ENCODE measurements around the gene LYZL6. TPM values are rescaled to one million over a fixed set of nuclear protein-coding genes. Genes with fewer than 3 reads are reported as not detected.

LYZL6 gene, protein sequence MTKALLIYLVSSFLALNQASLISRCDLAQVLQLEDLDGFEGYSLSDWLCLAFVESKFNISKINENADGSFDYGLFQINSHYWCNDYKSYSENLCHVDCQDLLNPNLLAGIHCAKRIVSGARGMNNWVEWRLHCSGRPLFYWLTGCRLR
- not detected for total RNA-seq
- long read RNA-seq: 0 reads

DNA sequence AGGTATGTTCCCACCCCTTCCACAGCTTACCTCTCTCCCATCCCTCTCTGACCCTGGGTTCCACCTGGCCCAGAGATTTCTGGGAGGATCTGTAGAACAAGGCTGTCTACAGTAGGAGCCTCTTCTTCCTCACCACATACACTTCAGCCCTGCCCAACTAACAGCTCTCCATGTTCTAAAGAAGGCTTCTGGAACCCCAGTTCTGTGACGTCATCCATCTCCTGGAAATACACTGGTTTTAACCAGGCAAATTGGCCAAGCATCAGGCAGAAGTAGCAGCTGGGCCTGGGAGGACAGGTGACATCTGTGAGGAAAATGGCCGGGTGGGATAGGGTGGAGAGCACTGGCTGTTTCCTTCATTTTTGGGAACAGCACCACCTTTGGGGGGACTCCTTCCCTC, at the start of gene LYZL6:
Gene LYZL6, minus strand, starts transcription at position 177 of the 400 bp plus-strand sequence. CDS start 4,357 bp downstream, outside the sequence.
- ATAC-seq (no peak), DNase-seq (no peak)
- intact Hi-C loops (cut with DNase I): no loop called here

DNA sequence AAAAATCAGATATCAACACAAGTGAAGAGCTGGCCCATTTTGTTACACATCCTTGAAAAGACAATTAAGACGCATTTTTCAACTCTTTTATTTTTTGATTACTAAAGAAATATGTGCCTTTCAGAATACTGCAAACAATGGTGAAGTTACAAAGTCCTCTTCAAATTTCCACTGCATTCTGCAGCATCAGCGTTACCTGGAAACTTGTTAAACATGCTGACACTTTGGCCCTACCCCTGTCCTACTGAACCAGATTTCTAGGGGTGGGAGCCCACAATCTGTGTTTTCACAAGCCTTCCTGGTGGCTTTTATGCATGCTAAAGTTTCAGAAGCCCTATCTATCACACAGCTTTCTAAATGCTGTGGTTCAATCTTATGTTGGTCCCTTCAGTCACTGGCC, 47.6 kb upstream of the LYZL6 start:
- ATAC-seq (no peak), DNase-seq (no peak)
- intact Hi-C loops (cut with DNase I): no loop called here

GRCh38 chr17:35988164-35988563, 44.7 kb upstream of the LYZL6 start:
- intact Hi-C loops (cut with DNase I): loop anchor here in 1 of 2 donors (10.0 kb wide), 1 partner anchor 477 kb away; no protein-coding TSS in a partner anchor
- ATAC-seq (no peak), DNase-seq (no peak)

GRCh38 chr17:35986643-35987042, 43.1 kb upstream of the LYZL6 start, which contains the start of gene CCL14:
Gene CCL14, minus strand, starts transcription at chr17:35986729. Its CDS starts 80 bp downstream, at chr17:35986649.
- no peak for DNase-seq
- intact Hi-C loops (cut with DNase I): loop anchor here in 1 of 2 donors (10.0 kb wide), 1 partner anchor 478 kb away; no protein-coding TSS in a partner anchor
- peak in 1 of 2 donors; percentile 74 for ATAC-seq

- DNase-seq (no peak), ATAC-seq (no peak)
- intact Hi-C loops (cut with DNase I): loop anchor here in 1 of 2 donors (10.0 kb wide), 1 partner anchor 481 kb away; no protein-coding TSS in a partner anchor
Measured at GRCh38 chr17:35984140-35984539, 40.6 kb upstream of the LYZL6 start.

- ATAC-seq (no peak), DNase-seq (no peak)
- intact Hi-C loops (cut with DNase I): loop anchor here in 1 of 2 donors (10.0 kb wide), 1 partner anchor 482 kb away; no protein-coding TSS in a partner anchor
Measured at GRCh38 chr17:35982409-35983191, 39.1 kb upstream of the LYZL6 start.

- intact Hi-C loops (cut with DNase I): loop anchor here in 1 of 2 donors (10.0 kb wide), 1 partner anchor 483 kb away; no protein-coding TSS in a partner anchor
- DNase-seq: no peak
- ATAC-seq: no peak
Measured at GRCh38 chr17:35981908-35982330, 38.4 kb upstream of the LYZL6 start.

DNA sequence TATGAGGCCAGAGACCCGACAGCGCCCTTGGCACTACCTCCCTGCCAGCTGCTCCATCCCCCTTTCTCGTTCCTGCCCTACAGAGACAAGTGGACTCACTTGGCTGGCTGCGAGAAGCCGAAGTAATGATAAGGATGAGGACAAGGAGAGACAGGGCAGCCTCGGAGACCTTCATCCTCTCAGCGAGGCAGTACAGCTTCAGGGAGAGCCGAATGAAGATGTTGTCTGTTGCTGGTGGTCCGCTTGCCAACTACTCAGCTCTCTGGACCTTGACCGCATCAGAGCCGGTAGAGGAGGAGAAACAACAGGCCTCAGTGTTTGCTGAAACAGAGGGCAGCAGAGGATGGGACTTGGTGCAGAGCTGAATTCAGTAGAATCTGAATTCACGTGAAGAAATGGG, 37.7 kb upstream of the LYZL6 start, which contains the start of gene CCL16:
Gene CCL16, minus strand, starts transcription at position 252 of the 400 bp plus-strand sequence. Its CDS starts 77 bp downstream, at position 175.
- intact Hi-C loops (cut with DNase I): loop anchor here in 1 of 2 donors (10.0 kb wide), 1 partner anchor 484 kb away; no protein-coding TSS in a partner anchor
- DNase-seq: no peak
- no peak for ATAC-seq

GRCh38 chr17:35978346-35978745, 34.8 kb upstream of the LYZL6 start:
- intact Hi-C loops (cut with DNase I): no loop called here
- no peak for ATAC-seq

GRCh38 chr17:35977509-35977908, 34.0 kb upstream of the LYZL6 start:
- intact Hi-C loops (cut with DNase I): no loop called here
- no peak for DNase-seq
- ATAC-seq: no peak

More at GRCh38 chr17:35978346-35978745, 34.8 kb upstream of the LYZL6 start:
- DNase-seq: no peak

DNA sequence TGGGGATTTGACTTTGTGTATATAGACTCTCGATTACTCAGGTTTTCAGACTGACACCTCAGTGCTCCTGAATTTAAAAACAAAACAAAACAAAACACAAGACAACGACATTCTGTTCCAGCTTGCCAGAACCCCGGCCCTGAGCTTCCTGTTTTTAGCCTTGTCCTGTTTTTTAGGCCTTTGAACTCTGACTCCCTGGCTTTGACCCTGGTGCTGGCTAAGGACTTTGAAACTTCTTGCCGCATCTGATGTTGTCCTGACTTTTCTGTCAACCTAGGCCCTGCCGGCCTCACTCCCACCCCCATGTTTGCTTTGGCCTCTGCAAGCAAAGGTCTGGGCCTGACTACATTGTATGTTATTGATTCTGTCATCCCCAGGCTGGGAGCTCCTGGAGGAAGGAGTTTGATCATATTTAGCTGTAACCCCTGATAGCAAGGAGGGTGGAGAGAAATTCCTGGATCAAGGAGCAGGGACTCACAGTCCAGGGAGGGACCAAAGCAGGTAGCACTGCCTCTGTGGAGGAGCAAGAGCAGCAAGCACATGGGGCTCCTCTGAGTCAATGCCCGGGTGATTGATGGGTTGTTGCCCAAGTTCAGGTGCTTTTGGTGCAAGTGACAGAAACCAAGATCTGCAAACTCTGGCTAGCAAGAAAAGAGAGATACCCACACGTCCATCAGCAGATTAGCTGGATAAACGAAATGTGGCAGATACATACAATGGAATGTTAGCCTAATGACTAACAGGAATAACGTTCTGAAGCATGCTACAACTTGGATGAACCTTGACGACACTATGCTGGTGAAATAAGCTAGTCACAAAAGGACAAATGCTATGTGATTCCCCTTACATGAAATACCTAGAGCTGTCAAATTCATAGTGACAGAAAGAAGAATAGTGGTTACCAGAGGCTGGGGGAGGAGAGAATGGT, 30.1 kb upstream of the LYZL6 start:
- intact Hi-C loops (cut with DNase I): loop anchor here in 1 of 2 donors (5.0 kb wide), 1 partner anchor 99 kb away; no protein-coding TSS in a partner anchor
- peak; percentile 29 for DNase-seq
- ATAC-seq: peak in 1 of 2 donors; percentile 19

GRCh38 chr17:35972945-35973332, 29.4 kb upstream of the LYZL6 start:
- intact Hi-C loops (cut with DNase I): loop anchor here in 1 of 2 donors (5.0 kb wide), 1 partner anchor 99 kb away; no protein-coding TSS in a partner anchor

GRCh38 chr17:35972535-35972934, 29.0 kb upstream of the LYZL6 start:
- no peak for DNase-seq
- ATAC-seq: no peak
- intact Hi-C loops (cut with DNase I): loop anchor here in 1 of 2 donors (5.0 kb wide), 1 partner anchor 100 kb away; no protein-coding TSS in a partner anchor

More at GRCh38 chr17:35972945-35973332, 29.4 kb upstream of the LYZL6 start:
- ATAC-seq: no peak
- DNase-seq: no peak

DNA sequence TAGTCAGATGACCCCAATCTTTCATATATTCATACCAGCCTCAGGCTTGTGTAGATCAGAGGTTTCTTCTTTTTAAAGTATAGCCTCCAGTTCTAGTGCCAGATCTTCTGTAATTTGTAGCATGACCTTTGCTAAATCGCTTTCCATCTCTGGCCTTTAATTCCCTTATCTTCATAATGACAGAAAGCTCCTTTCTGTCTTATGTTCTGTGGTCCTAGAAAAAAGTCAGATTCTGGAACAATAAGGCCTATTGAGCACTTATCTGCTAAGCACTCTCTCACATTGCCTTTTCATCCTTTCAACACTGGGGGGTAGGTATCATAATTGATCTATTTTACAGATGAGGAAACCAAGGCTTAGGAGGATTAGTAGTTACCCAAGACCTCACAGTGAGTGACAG, 28.6 kb upstream of the LYZL6 start:
- no peak for DNase-seq
- intact Hi-C loops (cut with DNase I): loop anchor here in 1 of 2 donors (5.0 kb wide), 1 partner anchor 100 kb away; no protein-coding TSS in a partner anchor

GRCh38 chr17:35969558-35970380, 26.3 kb upstream of the LYZL6 start:
- intact Hi-C loops (cut with DNase I): loop anchor here in 1 of 2 donors (2.0 to 5.0 kb wide), 3 partner anchors 103 to 513 kb away; no protein-coding TSS in a partner anchor
- DNase-seq (peak; percentile 75), ATAC-seq (peak; percentile 78 to 82)

More for the DNA sequence above, 28.6 kb upstream of the LYZL6 start:
- no peak for ATAC-seq

DNA sequence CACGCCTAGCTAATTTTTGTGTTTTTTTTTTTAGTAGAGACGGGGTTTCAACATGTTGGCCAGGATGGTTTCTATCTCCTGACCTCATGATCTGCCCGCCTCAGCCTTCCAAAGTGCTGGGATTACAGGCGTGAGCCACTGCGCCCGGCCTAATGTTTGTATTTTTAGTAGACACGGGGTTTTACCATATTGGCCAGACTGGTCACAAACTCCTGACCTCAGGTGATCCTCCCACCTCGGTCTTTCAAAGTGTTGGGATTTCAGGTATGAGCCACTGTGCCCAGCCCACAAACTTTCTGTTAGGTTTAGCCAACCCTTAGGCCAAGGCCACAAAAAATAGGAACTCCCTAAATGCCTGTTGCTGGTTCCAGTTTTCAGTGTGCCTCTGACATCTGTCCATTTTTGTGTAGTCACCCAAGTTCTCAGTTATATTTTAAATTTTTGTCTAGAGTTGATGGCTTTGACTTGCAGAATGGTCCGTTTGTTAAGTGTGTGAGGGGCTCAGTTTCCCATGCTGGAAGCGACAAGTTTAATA, 25.1 kb upstream of the LYZL6 start:
- intact Hi-C loops (cut with DNase I): loop anchor here in 1 of 2 donors (2.0 kb wide), 2 partner anchors 180 to 514 kb away; no protein-coding TSS in a partner anchor
- DNase-seq: no peak
- ATAC-seq: no peak

DNA sequence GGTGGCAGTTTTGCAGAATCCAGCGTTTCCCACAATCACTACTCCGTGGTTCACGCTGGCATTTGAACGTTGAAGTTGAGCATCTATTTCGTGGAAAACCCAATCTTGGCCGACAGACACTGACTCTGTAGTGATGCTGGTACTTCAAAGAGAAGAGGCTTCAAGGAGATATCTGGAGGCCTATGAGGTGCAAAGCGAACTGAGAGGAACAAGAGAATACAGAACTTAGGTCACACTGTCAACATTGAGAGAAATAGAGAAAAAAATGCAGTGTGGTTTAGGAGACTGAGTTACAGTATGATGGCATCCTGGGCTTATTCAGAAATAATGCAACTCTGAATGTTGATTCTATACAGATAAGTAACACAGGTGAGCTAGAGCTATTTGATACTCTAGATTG, 21.8 kb upstream of the LYZL6 start:
- ATAC-seq: no peak
- no peak for DNase-seq
- intact Hi-C loops (cut with DNase I): no loop called here

Measured in left cardiac atrium (tissue), 4 donors.